Right atrium auricular region (tissue), 2 donors: ENCODE measurements around the gene COL6A1. TPM values are rescaled to one million over a fixed set of nuclear protein-coding genes. Genes with fewer than 3 reads are reported as not detected.

ENCODE experiments used
- DNase-seq: peaks from one replicate; pipeline ENCODE4 v3.0.0-alpha.2; 2019; ENCODE audit warnings: low spot score
- H3K27ac ChIP-seq, 2 donors: fragments of 200-600 bp; sonication (generic); 1 replicate in 1 of 2; 2 replicates in 1 of 2; pipeline ENCODE4 v1.5.1; 2016 to 2019
- H3K27me3 ChIP-seq, 2 donors: fragments of 200-600 bp; sonication (generic); one replicate each; pipeline versions ENCODE4 v1.5.1 to v1.6.0; 2017 to 2019
- H3K36me3 ChIP-seq: fragments of 200-600 bp; sonication (generic); one replicate; pipeline ENCODE4 v1.5.1; 2016
- H3K4me1 ChIP-seq, 2 donors: fragments of 200-600 bp; sonication (generic); one replicate each; pipeline versions ENCODE4 v1.5.1 to v1.6.0; 2017 to 2019
- H3K4me3 ChIP-seq, 2 donors: fragments of 200-600 bp; sonication (generic); 1 replicate in 1 of 2; 2 replicates in 1 of 2; pipeline ENCODE4 v1.5.1; 2017 to 2019; ENCODE audit warnings: mild to moderate bottlenecking in 1 of 2, moderate library complexity in 1 of 2
- H3K9me3 ChIP-seq, 2 donors: fragments of 200-600 bp; sonication (generic); one replicate each; pipeline ENCODE4 v1.5.1; 2019
- total RNA-seq, 2 donors: library from RNA; depleted of rRNA; stranded (reverse); fragments of >200 nt; gene quantifications; one replicate each; pipeline ENCODE4 v1.1.0, GENCODE V29; 2016
- TF ChIP-seq, protein P1 (sequence below), 2 donors: fragments of 200-600 bp; sonication (generic); IDR thresholded peaks; one replicate each; pipeline ENCODE4 v1.5.1; 2019; ENCODE audit warnings: antibody characterized with exemption in 2 of 2

The COL6A1 gene
- total RNA-seq, 2 donors from 2014 or later = 201 to 278 TPM

DNA sequence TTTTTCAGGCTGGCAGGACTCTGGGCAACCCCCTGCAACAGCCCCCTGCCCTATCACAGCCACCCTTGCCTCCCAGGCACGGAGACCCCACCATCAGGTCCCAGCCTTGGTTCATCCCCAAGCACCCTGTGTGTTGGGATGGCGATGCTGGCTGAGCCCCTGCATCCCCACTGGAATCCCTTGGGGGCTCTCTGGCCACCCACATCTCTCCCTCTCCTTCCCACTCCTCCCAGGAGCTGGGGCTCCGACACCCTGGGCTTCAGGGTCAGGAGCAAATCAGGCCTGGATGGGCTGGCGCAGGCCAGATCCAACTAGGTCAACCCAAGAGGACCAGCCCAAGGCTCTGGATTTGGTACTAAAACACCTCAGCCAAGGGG is 25.9 kb downstream of the COL6A1 start:
- Histone ChIP-seq H3K27me3 (no peaks in the 10 kb centered on the region), H3K27ac (no peak overlapping the region), H3K4me1 (no peaks in the 10 kb centered on the region), H3K36me3 (peaks cover 19% of the 10 kb centered on the region), H3K4me3 (no peak overlapping the region), H3K9me3 (no peaks in the 10 kb centered on the region)
- DNase-seq = no peak
- TF ChIP-seq, protein P1, sequence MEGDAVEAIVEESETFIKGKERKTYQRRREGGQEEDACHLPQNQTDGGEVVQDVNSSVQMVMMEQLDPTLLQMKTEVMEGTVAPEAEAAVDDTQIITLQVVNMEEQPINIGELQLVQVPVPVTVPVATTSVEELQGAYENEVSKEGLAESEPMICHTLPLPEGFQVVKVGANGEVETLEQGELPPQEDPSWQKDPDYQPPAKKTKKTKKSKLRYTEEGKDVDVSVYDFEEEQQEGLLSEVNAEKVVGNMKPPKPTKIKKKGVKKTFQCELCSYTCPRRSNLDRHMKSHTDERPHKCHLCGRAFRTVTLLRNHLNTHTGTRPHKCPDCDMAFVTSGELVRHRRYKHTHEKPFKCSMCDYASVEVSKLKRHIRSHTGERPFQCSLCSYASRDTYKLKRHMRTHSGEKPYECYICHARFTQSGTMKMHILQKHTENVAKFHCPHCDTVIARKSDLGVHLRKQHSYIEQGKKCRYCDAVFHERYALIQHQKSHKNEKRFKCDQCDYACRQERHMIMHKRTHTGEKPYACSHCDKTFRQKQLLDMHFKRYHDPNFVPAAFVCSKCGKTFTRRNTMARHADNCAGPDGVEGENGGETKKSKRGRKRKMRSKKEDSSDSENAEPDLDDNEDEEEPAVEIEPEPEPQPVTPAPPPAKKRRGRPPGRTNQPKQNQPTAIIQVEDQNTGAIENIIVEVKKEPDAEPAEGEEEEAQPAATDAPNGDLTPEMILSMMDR (IDR thresholded peaks at IDR 0.05) = no peak

DNA sequence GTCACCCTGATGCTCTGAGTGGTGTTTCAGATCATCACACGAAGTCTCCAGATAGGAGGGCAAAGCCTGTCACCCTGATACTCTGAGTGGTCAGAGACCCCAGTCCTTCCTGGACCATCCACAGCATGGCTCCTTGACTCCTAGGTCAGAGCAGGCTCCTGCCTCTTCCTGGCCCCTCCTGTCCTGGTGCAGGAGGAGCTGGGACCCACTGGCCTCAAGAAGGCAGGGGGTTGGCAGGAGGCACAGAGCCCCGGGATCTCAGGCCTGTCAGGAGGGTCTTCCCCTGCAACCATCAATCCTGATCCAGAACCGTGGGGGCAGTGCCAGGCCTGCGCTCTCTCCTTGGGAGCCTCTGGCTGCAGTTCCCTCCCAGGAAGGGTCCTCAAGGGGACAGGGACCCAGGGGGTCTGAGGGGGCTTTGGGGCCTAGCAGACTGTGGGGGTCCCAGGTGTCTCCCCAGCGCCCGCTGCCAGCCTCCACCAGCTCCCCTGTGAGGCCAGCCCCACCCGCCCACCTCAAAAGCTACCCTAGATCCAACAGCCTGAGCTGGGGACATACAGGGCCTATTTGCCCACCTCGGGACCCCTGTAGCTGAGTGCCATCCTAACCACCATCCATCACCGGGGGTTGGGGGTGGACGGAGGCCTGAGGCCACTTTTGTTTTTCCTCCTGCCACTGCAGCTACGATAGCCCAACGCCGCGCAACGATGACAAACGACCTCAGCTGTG is 27.5 kb downstream of the COL6A1 start:
- no peak for DNase-seq
- H3K4me3 ChIP-seq = no peak overlapping the region
- no peaks in the 10 kb centered on the region for H3K9me3 ChIP-seq
- TF ChIP-seq, protein P1 (IDR thresholded peaks at IDR 0.05) = no peak
- peaks cover 5% of the 10 kb centered on the region for H3K36me3 ChIP-seq
- H3K27ac ChIP-seq = no peak overlapping the region
- no peaks in the 10 kb centered on the region for H3K4me1 ChIP-seq
- H3K27me3 ChIP-seq = no peaks in the 10 kb centered on the region

DNA sequence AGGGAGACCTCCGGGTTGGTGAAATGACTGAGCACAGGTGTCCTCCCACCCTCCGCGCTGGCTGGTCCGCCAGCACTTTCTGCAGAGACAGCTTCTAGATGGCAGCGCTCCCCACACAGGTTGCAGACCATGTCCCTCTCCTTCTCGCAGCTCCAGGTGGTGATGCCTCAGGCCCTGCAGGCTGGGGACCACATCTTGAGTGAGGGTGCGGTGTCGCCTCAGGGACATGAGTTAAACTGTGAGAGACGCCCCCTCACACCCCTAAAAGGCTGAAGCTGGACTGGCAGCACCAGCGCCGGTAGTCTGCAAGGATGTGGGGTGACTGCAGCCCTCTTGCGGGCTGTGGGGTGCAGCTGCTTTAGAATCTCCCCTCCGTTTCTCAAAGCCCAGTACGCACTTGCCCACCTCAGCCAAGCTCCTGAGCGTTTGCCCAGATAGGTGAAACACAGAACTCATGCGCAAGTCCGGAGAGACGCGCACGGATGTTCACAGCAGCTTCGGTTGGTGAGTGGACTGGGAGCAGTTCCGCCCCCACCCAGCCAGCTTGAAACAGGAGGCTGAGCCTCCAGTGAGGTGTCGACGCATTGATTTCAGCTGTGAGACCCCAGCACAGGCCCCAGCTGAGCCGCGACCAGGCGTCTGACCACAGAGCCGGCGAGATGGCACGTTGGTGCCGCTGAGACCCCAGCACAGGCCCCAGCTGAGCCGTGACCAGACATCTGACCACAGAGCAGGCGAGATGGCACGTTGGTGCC is 28.6 kb downstream of the COL6A1 start:
- DNase-seq = no peak
- Histone ChIP-seq H3K9me3 (no peaks in the 10 kb centered on the region), H3K4me1 (no peaks in the 10 kb centered on the region), H3K27me3 (no peaks in the 10 kb centered on the region), H3K27ac (no peak overlapping the region), H3K36me3 (no peaks in the 10 kb centered on the region), H3K4me3 (no peak overlapping the region)
- TF ChIP-seq, protein P1 (IDR thresholded peaks at IDR 0.05) = no peak

DNA sequence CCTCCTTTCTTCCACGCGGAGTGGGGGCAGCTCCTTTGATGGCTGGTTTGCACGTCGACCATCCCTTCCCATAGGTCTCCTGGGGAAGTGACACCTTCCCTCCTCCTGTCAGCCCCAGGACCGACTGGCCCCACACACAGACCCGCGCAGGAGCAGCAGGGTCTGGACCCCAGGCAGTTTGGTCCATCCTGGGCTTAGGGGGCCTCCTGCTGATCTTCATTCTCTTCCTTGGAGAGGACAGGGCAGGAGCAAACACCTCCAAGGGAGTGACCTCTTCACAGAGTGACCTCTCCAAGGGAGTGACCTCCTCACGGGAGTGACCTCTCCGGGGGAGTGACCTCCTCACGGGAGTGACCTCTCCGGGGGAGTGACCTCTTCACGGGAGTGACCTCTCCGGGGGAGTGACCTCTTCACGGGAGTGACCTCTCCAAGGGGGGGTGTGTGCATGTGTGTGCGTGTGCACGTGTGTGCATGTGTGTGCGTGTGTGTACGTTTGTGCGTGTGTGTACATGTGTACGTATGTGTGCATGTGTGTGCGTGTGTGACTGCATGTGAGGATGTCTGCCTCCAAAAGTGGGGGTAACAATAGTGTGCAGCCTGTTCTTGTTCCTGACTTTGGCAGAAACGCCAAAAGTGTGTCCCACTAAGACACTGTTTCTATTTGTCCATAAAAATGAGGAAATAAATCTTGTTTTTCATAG is 29.8 kb downstream of the COL6A1 start:
- TF ChIP-seq, protein P1 (IDR thresholded peaks at IDR 0.05) = no peak
- H3K27ac ChIP-seq = no peak overlapping the region
- H3K4me1 ChIP-seq = no peaks in the 10 kb centered on the region
- H3K9me3 ChIP-seq = no peaks in the 10 kb centered on the region
- H3K36me3 ChIP-seq = no peaks in the 10 kb centered on the region
- H3K27me3 ChIP-seq = no peaks in the 10 kb centered on the region
- H3K4me3 ChIP-seq = no peak overlapping the region
- DNase-seq = no peak

DNA sequence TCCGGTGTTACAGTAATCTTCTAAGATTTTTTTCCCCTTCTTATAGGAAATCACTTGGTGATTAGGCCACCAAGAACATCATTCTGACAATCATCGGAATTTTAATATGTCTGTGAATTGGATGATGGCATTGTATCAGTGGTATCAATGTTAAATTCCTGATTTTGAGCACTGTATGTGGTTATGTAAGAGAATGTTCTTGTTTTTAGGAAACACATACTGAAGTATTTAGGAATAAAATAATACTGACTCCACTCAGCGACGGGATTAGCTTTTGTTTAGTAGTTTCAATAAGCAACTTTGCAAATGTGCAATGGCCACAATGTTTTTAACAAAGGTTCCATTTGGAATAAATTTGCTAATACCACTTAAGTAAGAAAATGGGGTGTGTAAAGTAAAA is 30.6 kb downstream of the COL6A1 start:
- Histone ChIP-seq H3K9me3 (no peaks in the 10 kb centered on the region), H3K27me3 (no peaks in the 10 kb centered on the region), H3K27ac (no peak overlapping the region), H3K4me3 (no peak overlapping the region), H3K36me3 (no peaks in the 10 kb centered on the region), H3K4me1 (no peaks in the 10 kb centered on the region)
- DNase-seq = no peak
- TF ChIP-seq, protein P1 (IDR thresholded peaks at IDR 0.05) = no peak
